Upper lobe of right lung (tissue), 1 donor: ENCODE data around the gene TXNRD2. TPM values are rescaled to one million over a fixed set of nuclear protein-coding genes. Genes with fewer than 3 reads are reported as not detected.

Experiments used
- ATAC-seq: fragments of 200-7000 bp; cut with Tn5 transposase; one replicate; pipeline ENCODE4 v1.9.1; 2020; ENCODE audit warnings: mild to moderate bottlenecking, moderate library complexity
- DNase-seq: peaks from one replicate; pipeline ENCODE4 v3.0.0-alpha.2; 2020
- H3K27ac ChIP-seq: fragments of 200-600 bp; one replicate; pipeline ENCODE4 v1.8.0; 2022
- H3K27me3 ChIP-seq: fragments of 200-600 bp; one replicate; pipeline ENCODE4 v1.8.0; 2022; ENCODE audit warnings: mild to moderate bottlenecking
- H3K36me3 ChIP-seq: fragments of 200-600 bp; one replicate; pipeline ENCODE4 v1.8.0; 2022
- H3K4me1 ChIP-seq: fragments of 200-600 bp; one replicate; pipeline ENCODE4 v1.8.0; 2022
- H3K4me3 ChIP-seq: fragments of 200-600 bp; one replicate; pipeline ENCODE4 v1.8.0; 2022; ENCODE audit warnings: mild to moderate bottlenecking
- H3K9me3 ChIP-seq: fragments of 200-600 bp; one replicate; pipeline ENCODE4 v1.8.0; 2022
- intact Hi-C: fragments of 100-400 bp; cut with DNase I; formaldehyde crosslinking; loops from one replicate; pipeline ENCODE4 v1.11.0; 2022
- total RNA-seq: library from RNA; stranded (reverse); fragmentation: NEBNext Ultra II Directional; extraction: Animal tissue kit (Norgen Biotek cat#: 25700); gene quantifications from one replicate; pipeline ENCODE4 v1.2.1, GENCODE V29; 2021
- TF ChIP-seq, protein P1 (sequence below): fragments of 200-600 bp; IDR thresholded peaks from one replicate; pipeline ENCODE4 v1.8.0; 2022; ENCODE audit warnings: antibody characterized with exemption
- donor health status: DM: no; HTN: yes; CAD: no; lungs with severe emphysema.

TXNRD2 gene
- total RNA-seq, 1 donor from 2014 or later: 40.7 TPM

DNA sequence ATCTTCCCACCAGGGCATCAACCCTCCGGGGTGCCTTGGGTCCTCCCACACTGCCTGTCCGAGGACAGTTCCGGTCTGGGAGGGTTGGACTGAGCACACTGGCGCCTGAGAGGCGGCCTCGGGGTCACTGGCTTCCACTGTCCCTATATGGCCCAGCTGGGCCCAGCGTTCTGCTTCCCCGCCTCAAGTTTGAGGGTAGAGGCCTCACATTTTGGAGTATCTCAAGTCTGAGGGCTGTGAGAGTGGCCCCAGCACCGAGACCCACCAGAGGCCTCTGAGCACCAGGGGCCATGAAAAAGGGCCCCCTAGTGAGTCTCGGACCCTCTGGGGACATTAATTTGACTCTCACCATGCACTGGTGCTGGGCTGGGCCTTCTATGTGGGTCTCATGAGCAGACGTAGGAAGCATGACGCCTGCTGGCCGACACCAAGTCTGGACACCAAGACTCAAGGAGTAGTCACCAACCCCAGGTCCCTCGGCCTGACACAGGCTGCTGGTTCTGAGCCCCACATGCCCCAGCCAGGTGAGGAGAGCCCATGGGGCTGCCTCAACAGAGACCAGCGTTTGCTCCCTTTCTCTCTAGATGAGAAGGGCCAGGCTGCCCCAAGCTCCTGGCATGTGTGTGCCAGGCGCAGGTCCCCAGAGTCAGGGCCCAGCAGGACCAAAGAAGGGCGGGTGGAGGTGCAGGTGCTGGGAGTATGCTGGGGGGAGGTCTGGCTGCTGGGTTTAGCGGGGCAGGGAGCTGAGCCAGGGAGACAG lies 47.5 kb upstream of the TXNRD2 start:
- no peaks in the 10 kb centered on the region for H3K9me3 ChIP-seq
- no peaks in the 10 kb centered on the region for H3K27me3 ChIP-seq
- intact Hi-C loops: no loop called here
- H3K27ac ChIP-seq: peak overlapping the region; percentile 58
- H3K36me3 ChIP-seq: no peaks in the 10 kb centered on the region
- DNase-seq (no peak), ATAC-seq (no peak)
- peaks cover 10% of the 10 kb centered on the region for H3K4me1 ChIP-seq
- H3K4me3 ChIP-seq: no peak overlapping the region
- TF ChIP-seq, protein P1, sequence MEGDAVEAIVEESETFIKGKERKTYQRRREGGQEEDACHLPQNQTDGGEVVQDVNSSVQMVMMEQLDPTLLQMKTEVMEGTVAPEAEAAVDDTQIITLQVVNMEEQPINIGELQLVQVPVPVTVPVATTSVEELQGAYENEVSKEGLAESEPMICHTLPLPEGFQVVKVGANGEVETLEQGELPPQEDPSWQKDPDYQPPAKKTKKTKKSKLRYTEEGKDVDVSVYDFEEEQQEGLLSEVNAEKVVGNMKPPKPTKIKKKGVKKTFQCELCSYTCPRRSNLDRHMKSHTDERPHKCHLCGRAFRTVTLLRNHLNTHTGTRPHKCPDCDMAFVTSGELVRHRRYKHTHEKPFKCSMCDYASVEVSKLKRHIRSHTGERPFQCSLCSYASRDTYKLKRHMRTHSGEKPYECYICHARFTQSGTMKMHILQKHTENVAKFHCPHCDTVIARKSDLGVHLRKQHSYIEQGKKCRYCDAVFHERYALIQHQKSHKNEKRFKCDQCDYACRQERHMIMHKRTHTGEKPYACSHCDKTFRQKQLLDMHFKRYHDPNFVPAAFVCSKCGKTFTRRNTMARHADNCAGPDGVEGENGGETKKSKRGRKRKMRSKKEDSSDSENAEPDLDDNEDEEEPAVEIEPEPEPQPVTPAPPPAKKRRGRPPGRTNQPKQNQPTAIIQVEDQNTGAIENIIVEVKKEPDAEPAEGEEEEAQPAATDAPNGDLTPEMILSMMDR: no peak

DNA sequence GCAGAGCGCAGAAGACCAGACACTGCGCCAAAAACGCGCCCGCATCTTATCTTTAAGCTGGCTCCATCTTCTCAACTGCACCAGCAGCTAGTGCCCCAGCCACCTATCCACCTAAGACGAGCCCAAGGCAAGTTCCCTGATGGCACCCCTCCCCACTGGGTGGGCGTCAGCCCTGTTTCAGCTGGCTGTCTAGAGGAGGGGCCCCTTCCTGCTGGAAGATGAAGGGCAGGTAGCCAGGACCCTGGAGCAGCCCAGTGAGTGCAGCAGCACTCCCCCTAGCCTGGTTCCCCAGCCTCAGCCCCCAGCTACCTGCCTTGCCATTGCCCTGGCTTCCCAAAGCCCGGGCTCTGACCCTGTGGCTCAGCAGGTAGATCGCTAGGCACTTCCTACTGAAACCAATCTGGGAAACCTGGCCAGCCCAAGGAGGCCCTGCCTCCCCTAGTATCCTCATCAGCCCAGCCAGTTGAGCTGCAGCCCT lies 46.8 kb upstream of the TXNRD2 start:
- no peak for DNase-seq
- no peaks in the 10 kb centered on the region for H3K9me3 ChIP-seq
- H3K36me3 ChIP-seq: no peaks in the 10 kb centered on the region
- no peak for ATAC-seq
- peak overlapping the region; percentile 58 for H3K27ac ChIP-seq
- intact Hi-C loops: no loop called here
- TF ChIP-seq, protein P1: no peak
- no peaks in the 10 kb centered on the region for H3K27me3 ChIP-seq
- H3K4me1 ChIP-seq: peaks cover 10% of the 10 kb centered on the region
- H3K4me3 ChIP-seq: no peak overlapping the region

DNA sequence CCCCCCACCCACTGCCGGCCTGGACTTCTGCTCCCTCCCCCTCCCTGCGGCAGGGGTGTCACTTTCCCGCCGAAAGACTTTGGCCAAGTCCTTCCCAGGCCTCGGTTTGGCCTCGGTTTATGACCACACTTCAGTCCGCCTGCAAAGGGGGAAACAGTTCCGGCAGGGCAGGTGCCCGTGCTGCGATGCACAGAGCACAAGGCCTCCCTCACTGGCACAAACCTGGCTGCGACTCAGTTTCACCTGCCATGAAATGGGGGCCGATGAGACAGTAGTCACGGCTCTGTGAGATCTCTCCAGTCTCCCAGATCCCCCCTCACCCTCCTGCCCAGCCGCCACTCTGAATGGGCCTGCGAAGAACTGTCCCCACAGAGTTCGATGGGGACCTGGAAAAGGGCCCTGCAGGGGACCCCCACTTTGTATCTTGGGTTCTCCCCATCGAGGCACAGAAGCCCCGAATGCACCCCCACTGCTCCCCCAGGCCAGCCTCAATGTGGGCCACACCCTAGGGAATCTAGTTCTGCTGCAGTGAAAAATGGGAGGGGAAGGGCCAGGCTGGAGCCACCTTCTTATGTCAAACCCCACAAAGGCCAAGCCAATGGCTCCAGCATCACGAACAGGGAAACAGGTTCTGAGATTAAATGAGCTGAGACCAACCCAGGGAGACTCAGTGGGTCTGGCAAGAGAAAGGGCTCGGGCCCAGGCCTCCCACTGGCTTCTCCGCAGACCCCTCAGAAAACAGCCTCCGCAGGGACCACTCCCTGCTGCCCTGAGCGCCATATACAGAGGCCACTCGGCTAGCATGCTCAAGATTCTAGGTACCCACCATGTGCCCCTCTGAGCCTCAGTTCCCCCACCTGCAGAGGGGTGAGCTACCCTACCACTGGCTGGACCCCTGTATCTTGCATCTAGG lies 46.0 kb upstream of the TXNRD2 start:
- Histone ChIP-seq H3K9me3 (no peaks in the 10 kb centered on the region), H3K36me3 (no peaks in the 10 kb centered on the region), H3K27me3 (no peaks in the 10 kb centered on the region), H3K4me3 (peak overlapping the region; percentile 74), H3K27ac (peak overlapping the region; percentile 11), H3K4me1 (peaks cover 10% of the 10 kb centered on the region)
- DNase-seq (no peak), ATAC-seq (no peak)
- TF ChIP-seq, protein P1: no peak
- intact Hi-C loops: no loop called here

DNA sequence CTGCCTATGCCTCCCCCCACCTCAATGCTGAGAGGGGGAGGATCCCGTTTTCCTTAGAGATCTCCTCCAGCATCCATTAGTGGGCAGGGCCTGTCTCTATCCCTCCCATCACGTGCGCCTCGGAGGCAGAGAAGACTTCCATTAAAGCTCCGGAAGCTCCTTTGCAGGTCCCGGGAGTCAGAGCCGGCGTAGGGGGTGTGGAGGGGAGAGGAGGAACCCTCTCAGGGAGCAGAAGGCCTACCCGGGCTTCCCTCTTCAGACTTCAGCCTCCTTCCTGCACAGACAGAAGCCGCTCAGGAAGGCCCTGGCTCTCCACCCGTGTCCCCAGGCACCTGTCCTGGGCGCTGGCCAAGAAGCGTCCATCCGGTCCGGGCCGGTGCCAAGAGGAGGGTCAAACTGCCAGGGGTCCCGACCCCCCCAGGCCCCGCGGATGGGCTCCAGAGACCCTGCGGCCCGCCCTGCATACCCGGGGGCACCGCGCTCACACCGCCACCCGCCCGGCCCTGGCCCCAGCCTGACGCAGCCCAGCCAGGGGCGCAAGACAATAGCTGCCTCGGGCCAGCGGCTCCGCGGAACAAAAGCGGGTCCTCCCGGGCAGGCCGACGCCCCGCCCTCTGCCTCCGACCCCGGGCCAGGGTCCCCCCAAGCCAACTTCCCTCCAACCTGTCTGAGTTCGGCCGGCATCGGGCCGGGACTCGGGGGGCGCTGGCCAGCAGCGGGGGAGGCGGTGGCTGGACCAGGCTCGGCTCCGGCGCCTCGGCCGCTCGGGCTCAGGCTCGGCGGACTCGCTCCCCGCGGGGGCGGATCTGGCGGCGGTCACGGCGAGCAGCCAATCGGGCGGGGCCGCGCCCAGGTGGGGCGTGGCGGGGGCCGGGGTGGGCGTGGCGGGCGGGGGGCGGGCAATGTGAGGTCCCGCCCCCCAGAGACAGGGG lies 45.1 kb upstream of the TXNRD2 start:
- Histone ChIP-seq H3K4me3 (peak overlapping the region; percentile 74), H3K27ac (peak overlapping the region; percentile 59), H3K9me3 (no peaks in the 10 kb centered on the region), H3K27me3 (no peaks in the 10 kb centered on the region), H3K36me3 (no peaks in the 10 kb centered on the region), H3K4me1 (peaks cover 10% of the 10 kb centered on the region)
- intact Hi-C loops: no loop called here
- ATAC-seq: peak; percentile 94
- DNase-seq: peak; percentile 91
- TF ChIP-seq, protein P1: no peak

DNA sequence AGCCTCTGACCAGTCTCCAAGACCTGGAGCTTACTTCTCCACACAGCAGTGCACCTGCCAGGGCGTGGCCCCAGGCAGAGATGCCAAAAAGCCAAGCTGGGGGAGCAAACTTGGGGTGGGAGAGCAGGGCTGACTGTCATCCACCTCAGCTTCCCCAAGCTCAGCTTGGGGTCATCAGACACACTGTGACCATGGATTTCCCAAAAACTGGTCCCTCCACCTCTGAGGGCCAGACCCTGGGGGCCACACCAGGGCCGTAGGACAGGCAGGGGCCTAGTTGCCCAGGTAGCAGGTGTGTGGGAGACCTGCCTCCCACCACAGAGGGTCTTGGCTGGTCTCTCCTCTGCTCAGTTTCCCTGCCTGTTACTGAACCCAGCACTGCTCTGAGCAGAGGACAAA lies 44.4 kb upstream of the TXNRD2 start:
- Histone ChIP-seq H3K9me3 (no peaks in the 10 kb centered on the region), H3K36me3 (no peaks in the 10 kb centered on the region), H3K27ac (no peak overlapping the region), H3K4me3 (peak overlapping the region; percentile 74), H3K27me3 (no peaks in the 10 kb centered on the region), H3K4me1 (peaks cover 10% of the 10 kb centered on the region)
- DNase-seq (no peak), ATAC-seq (no peak)
- intact Hi-C loops: no loop called here
- TF ChIP-seq, protein P1: no peak
